ENCODE data around the gene CORO6. TPM values are rescaled to one million over a fixed set of nuclear protein-coding genes. Genes with fewer than 3 reads are reported as not detected.
A peak's percentile ranks its signal among the peaks of the same experiment; 100 is the strongest.

CORO6 gene
- total and polyA plus RNA-seq, 2 experiments from 2014 or later, result 2.6 to 5.2 TPM

DNA sequence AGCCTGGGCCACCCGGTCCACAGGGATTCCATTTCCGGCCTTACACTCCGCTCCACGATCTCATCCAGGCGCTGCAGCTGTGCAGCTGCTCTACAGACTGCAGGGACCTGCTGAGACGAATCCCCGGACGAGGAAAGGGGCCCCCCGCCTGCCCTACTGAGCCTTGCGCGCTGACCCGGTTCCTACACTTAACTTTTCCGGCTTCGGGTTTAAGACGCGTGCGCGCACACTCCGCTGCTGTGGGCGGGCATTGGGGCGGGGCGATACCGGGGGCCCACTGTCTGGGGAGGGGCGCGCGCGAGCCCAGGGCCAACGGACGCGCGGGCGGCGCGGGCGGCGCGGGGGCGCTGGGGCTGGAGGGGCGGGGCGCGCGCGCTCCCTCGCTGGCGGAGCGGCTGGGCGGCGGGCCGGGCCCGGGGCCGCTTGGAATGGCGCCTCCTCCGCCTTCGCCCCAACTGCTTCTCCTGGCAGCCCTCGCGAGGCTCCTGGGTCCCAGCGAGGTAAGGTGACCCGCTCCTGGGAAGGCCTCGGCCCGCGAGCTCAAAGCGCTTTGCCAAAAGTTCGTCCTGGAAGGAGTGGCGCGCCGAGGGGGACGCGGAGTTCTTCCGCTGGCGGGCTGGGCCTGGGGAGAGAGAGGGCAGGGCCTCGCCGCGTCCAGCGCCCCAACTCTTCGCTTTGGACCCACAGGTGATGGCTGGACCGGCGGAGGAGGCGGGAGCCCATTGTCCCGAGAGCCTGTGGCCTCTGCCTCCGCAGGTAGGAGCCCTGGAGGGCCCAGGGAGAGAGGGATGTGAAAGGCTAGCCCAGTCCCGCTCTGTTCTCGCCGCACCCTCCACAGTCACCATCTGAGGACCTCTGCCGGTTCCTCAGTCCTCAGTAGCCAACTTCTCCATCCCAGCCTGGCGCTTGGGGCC, 54.1 kb downstream of the CORO6 start, which contains the start of gene TP53I13 (continued):
- TF ChIP-seq, protein P1, sequence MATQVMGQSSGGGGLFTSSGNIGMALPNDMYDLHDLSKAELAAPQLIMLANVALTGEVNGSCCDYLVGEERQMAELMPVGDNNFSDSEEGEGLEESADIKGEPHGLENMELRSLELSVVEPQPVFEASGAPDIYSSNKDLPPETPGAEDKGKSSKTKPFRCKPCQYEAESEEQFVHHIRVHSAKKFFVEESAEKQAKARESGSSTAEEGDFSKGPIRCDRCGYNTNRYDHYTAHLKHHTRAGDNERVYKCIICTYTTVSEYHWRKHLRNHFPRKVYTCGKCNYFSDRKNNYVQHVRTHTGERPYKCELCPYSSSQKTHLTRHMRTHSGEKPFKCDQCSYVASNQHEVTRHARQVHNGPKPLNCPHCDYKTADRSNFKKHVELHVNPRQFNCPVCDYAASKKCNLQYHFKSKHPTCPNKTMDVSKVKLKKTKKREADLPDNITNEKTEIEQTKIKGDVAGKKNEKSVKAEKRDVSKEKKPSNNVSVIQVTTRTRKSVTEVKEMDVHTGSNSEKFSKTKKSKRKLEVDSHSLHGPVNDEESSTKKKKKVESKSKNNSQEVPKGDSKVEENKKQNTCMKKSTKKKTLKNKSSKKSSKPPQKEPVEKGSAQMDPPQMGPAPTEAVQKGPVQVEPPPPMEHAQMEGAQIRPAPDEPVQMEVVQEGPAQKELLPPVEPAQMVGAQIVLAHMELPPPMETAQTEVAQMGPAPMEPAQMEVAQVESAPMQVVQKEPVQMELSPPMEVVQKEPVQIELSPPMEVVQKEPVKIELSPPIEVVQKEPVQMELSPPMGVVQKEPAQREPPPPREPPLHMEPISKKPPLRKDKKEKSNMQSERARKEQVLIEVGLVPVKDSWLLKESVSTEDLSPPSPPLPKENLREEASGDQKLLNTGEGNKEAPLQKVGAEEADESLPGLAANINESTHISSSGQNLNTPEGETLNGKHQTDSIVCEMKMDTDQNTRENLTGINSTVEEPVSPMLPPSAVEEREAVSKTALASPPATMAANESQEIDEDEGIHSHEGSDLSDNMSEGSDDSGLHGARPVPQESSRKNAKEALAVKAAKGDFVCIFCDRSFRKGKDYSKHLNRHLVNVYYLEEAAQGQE (IDR thresholded peaks at IDR 0.05; ENCODE audit: unreplicated experiment), result no peak
- TF ChIP-seq, protein P2, sequence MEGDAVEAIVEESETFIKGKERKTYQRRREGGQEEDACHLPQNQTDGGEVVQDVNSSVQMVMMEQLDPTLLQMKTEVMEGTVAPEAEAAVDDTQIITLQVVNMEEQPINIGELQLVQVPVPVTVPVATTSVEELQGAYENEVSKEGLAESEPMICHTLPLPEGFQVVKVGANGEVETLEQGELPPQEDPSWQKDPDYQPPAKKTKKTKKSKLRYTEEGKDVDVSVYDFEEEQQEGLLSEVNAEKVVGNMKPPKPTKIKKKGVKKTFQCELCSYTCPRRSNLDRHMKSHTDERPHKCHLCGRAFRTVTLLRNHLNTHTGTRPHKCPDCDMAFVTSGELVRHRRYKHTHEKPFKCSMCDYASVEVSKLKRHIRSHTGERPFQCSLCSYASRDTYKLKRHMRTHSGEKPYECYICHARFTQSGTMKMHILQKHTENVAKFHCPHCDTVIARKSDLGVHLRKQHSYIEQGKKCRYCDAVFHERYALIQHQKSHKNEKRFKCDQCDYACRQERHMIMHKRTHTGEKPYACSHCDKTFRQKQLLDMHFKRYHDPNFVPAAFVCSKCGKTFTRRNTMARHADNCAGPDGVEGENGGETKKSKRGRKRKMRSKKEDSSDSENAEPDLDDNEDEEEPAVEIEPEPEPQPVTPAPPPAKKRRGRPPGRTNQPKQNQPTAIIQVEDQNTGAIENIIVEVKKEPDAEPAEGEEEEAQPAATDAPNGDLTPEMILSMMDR (conservative IDR thresholded peaks at IDR 0.05; ENCODE audit: low read depth in 2 of 2), result peak in 1 of 2 experiments; percentile 18; a peak in 1 of 4 replicates
- TF ChIP-seq ZNF114 (CRISPR knock-in tag; IDR thresholded peaks at IDR 0.05) (no peak), ZNF331 (CRISPR knock-in tag; IDR thresholded peaks at IDR 0.05; ENCODE audit: low read depth) (no peak), POLR2AphosphoS5 (IDR thresholded peaks at IDR 0.05; ENCODE audit: low read depth) (peak; percentile 78), JUNB (IDR thresholded peaks at IDR 0.05; ENCODE audit: unreplicated experiment) (no peak), EZH2 (IDR thresholded peaks at IDR 0.05; ENCODE audit: low read depth, unreplicated experiment) (no peak)
- TF ChIP-seq, protein P3, sequence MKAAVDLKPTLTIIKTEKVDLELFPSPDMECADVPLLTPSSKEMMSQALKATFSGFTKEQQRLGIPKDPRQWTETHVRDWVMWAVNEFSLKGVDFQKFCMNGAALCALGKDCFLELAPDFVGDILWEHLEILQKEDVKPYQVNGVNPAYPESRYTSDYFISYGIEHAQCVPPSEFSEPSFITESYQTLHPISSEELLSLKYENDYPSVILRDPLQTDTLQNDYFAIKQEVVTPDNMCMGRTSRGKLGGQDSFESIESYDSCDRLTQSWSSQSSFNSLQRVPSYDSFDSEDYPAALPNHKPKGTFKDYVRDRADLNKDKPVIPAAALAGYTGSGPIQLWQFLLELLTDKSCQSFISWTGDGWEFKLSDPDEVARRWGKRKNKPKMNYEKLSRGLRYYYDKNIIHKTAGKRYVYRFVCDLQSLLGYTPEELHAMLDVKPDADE (IDR thresholded peaks at IDR 0.05), result no peak

DNA sequence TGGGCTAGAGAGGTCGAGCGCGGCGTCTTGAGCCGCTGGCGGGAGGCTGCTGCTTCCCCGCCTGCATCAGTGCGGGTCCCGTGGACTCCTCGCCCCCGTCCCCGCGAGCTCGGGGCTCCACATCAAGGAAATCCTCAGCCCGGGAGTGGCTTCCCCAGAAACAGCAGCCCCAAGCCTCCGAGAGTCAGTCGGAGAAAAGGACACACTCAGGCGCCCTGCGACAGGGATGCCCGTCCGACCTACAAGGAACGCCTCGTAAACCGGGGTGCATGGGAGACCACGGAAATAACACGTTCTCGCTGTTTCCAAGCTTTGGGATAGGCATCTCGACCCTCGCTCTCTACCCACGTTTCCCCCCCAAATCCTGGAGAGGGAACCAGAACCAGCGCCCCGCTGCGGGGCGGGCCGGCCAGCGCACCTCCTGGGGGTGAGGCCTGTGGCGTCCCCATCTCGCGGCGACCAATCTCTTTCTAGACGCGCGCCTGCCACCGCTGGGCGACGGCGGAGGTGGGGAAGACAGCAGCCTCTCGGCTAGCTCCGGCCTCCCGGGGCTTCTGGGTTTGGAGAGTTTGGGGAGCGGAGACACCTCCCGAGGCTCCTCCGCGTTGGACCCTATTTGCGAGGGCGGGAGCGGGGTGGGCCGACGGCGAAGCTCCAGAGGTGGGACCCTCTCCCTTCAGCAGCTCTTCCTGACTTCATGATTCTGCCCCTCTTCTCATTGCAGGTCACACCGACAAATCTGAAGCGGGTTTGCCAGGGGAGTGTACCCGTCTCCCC, 55.0 kb downstream of the CORO6 start:
- H3K79me2 ChIP-seq (replicated peaks; ENCODE audit: insufficient read depth), result no peaks in the 10 kb centered on the region
- H3K27me3 ChIP-seq (ENCODE audit: insufficient read depth), result peaks cover 58% of the 10 kb centered on the region
- peaks cover 11% of the 10 kb centered on the region for H3K4me1 ChIP-seq (ENCODE audit: insufficient read depth)
- Mint-ChIP-seq H3K27ac (peak overlapping the region; percentile 40; the same call in 1 of the 2 replicates), H3K27me3 (ENCODE audit: insufficient read depth, low read depth, poor library complexity) (peaks cover 50% of the 10 kb centered on the region), H3K9me3 (no peaks in the 10 kb centered on the region), H3K4me3 (peak overlapping the region; percentile 93), H3K36me3 (ENCODE audit: low read depth) (peaks cover 6% of the 10 kb centered on the region; the same call in 1 of the 3 replicates), H3K4me1 (peaks cover 10% of the 10 kb centered on the region)
- H4K20me1 ChIP-seq (replicated peaks; ENCODE audit: insufficient read depth), result peaks cover 8% of the 10 kb centered on the region
- no peaks in the 10 kb centered on the region for H3K36me3 ChIP-seq (ENCODE audit: insufficient read depth)
- DNase-seq (ENCODE audit: low spot score) (peak; percentile 87), ATAC-seq (peak; percentile 21)
- no peak overlapping the region for H3K27ac ChIP-seq (ENCODE audit: low read depth)
- TF ChIP-seq, protein P2 (conservative IDR thresholded peaks at IDR 0.05; ENCODE audit: low read depth in 2 of 2), result peak in 1 of 2 experiments; percentile 32; a peak in 3 of 4 replicates
- TF ChIP-seq EZH2 (IDR thresholded peaks at IDR 0.05; ENCODE audit: low read depth, unreplicated experiment) (peak; percentile 63), ZNF114 (CRISPR knock-in tag; IDR thresholded peaks at IDR 0.05) (no peak), NANOG (IDR thresholded peaks at IDR 0.05; ENCODE audit: borderline replicate concordance) (no peak)
- H3F3A ChIP-seq (replicated peaks; ENCODE audit: low read depth), result peaks cover 23% of the 10 kb centered on the region
- no peaks in the 10 kb centered on the region for H3K9me2 ChIP-seq (ENCODE audit: insufficient read depth)
- peak overlapping the region; percentile 96 for H3K4me2 ChIP-seq
- H3K4me3 ChIP-seq, result peak overlapping the region; percentile 87
- H2AFZ ChIP-seq, result peak overlapping the region; percentile 97
